Spinal cord (tissue), 10 donors: ENCODE measurements around the gene IL21R. TPM values are rescaled to one million over a fixed set of nuclear protein-coding genes. Genes with fewer than 3 reads are reported as not detected.
"Not testable (repeated sequence)": the region's sequence is repeated elsewhere in the genome, so short reads cannot be mapped to it uniquely, and the experiment has no call there.

Experiments used
- DNase-seq, 6 donors: peaks; one replicate each; pipeline versions ENCODE4 v3.0.0 to v3.0.0-alpha.2; 2013 to 2015; ENCODE audit warnings: low spot score in 6 of 6, low read depth in 4 of 6
- H3K27ac ChIP-seq: one replicate; pipeline ENCODE4 v1.5.1; 2013; ENCODE audit warnings: low read depth, low read length, control low read depth
- H3K27me3 ChIP-seq: one replicate; pipeline ENCODE4 v1.6.1; 2013; ENCODE audit warnings: low read length; ENCODE audit not compliant: control insufficient read depth, insufficient read depth
- H3K36me3 ChIP-seq: one replicate; pipeline ENCODE4 v1.6.1; 2013; ENCODE audit warnings: low read length; ENCODE audit not compliant: control insufficient read depth, insufficient read depth
- H3K4me1 ChIP-seq: one replicate; pipeline ENCODE4 v1.6.1; 2013; ENCODE audit warnings: low read length; ENCODE audit not compliant: control insufficient read depth, insufficient read depth
- H3K4me3 ChIP-seq: one replicate; pipeline ENCODE4 v1.5.1; 2013; ENCODE audit warnings: low read depth, low read length, control low read depth
- H3K9me3 ChIP-seq: one replicate; pipeline ENCODE4 v1.6.1; 2013; ENCODE audit warnings: low read length; ENCODE audit not compliant: control insufficient read depth, insufficient read depth
- WGBS: methylation state at CpG from one replicate; pipeline ENCODE4 v1.1.5; 2013; ENCODE audit warnings: missing lambda C conversion rate; ENCODE audit not compliant: insufficient coverage; 5-methylcytosine and 5-hydroxymethylcytosine counted together
- polyA plus RNA-seq, 2 donors: library from polyadenylated mRNA; unstranded; fragments of 120-200 nt; gene quantifications; one replicate each; pipeline ENCODE4 v1.2.1, GENCODE V29; 2013; ENCODE audit not compliant: insufficient read length in 2 of 2
- total RNA-seq, 2 donors: library from RNA; depleted of rRNA in 1 of 2; stranded (reverse); fragments of 120-200 nt in 1 of 2; fragments of >200 nt in 1 of 2; gene quantifications; one replicate each; pipeline versions ENCODE4 v1.2.3 to v1.2.4, GENCODE V29; 2013 to 2014
- donor health status: healthy.

Gene IL21R
- total and polyA plus RNA-seq, 4 donors = 0.06 to 0.93 (median 0.35) TPM

DNA sequence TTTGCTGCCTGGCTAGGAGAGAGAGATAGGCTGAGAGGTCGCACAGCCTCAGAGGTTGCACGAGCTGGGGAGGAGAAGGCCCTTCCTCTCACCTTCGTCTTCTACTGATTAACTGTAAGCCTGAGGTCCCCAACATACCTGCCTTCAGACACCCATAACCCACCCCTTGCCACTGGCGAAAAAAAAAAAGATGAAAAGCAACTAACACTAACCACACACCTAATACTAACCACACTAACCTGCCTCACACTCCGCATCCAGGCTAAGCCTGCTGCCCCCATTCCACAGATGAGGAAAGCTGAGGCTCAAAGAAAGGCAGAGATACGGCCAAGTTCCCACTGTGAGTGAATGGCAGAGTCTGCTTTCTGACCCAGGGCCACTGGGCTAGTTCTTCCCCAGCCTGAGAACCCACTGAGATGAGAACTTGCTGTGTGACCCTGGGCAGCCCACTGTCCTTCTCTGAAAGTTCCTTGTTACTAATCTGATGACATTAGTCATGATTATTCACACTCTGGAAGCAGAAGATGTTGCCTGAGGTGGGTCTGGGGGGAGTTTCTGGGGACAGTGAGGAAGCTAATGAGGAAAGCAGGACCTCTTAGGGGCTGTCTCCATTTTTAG, 4.6 kb downstream of the IL21R start:
- Histone ChIP-seq H3K27ac (no peak overlapping the region), H3K4me1 (peaks cover 20% of the 10 kb centered on the region), H3K36me3 (no peaks in the 10 kb centered on the region), H3K9me3 (peaks cover 2% of the 10 kb centered on the region), H3K4me3 (no peak overlapping the region), H3K27me3 (no peaks in the 10 kb centered on the region)
- WGBS = 83% methylated on average over 5 of the region's 6 CpGs
- no peak for DNase-seq

DNA sequence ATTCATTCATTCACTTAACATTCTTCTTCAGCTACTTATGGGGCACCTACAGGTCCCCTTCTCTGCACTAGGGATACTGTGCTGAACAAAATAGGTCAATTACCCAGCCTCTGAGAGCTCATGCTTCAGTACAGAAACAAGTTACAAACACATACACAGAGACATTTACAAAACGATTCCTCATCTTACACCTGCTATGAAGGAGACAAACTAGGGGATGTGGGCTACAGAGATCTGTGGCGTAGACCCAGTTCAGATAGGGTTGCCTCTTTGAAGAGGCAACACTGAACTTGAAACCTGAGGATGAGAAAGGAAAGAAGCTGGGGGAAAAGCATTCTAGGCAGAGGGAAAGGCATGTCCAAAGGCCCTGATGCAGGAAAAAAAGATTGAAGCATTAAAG, 5.2 kb downstream of the IL21R start:
- 100% methylated on average over 1 of the region's 2 CpGs for WGBS
- Histone ChIP-seq H3K4me3 (no peak overlapping the region), H3K27me3 (no peaks in the 10 kb centered on the region), H3K36me3 (no peaks in the 10 kb centered on the region), H3K4me1 (peaks cover 15% of the 10 kb centered on the region), H3K9me3 (peaks cover 2% of the 10 kb centered on the region), H3K27ac (no peak overlapping the region)
- DNase-seq = no peak

DNA sequence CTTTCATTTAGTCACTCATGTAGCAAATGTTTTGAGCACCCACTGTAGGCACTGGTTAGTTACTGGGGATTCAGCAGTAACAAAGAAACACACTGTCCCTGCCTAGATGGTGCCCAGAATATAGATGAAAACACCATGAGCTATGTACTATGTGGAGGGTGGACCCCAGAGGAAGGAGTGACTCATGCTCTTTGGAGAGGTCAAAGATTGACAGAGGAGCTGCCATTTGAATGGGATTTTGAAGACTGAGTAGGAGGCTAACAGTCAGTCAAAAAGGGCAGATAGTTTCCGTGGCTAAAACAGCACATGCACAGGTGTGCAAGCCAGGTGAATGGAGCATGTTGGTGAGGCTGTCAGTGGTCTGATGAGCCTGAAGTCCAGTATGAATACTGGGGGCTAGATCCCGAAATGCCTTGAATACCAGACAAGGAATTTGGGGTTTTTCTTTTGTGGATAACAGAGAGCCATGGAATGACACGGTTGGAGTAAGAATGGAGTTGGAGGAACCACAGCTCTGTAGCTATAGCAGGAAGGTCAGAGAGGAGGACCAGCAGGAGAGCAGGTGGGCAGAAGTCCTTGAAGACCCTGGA, 6.1 kb downstream of the IL21R start:
- no peaks in the 10 kb centered on the region for H3K36me3 ChIP-seq
- H3K4me1 ChIP-seq = peaks cover 7% of the 10 kb centered on the region
- no peak for DNase-seq
- no peak overlapping the region for H3K4me3 ChIP-seq
- peaks cover 2% of the 10 kb centered on the region for H3K9me3 ChIP-seq
- 78% methylated on average over 3 of the region's 3 CpGs for WGBS
- no peaks in the 10 kb centered on the region for H3K27me3 ChIP-seq
- no peak overlapping the region for H3K27ac ChIP-seq

DNA sequence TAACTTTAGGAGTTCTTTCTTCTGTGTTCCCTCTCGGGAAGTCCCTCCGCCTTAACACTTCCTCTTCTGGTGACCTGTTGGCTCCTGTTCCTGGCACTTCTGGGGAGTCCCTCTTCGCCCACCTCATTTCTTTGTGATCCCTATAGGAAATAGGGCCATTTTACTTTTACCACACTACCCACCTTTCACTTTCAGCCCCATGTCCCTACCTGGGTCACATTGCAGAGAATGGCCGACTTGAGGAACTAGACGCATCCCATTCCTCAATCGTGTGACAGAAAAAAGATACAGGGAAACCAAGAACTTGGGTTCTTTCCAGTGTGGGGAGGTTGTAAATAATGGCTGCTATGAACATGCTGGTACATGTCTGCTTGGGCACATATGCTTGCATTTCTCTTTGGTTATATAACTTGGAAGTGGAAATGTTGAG, 6.6 kb downstream of the IL21R start:
- Histone ChIP-seq H3K9me3 (peaks cover 2% of the 10 kb centered on the region), H3K36me3 (no peaks in the 10 kb centered on the region), H3K4me1 (peaks cover 7% of the 10 kb centered on the region), H3K27me3 (no peaks in the 10 kb centered on the region), H3K27ac (no peak overlapping the region), H3K4me3 (no peak overlapping the region)
- 87% methylated on average over 6 of the region's 6 CpGs for WGBS
- no peak for DNase-seq

DNA sequence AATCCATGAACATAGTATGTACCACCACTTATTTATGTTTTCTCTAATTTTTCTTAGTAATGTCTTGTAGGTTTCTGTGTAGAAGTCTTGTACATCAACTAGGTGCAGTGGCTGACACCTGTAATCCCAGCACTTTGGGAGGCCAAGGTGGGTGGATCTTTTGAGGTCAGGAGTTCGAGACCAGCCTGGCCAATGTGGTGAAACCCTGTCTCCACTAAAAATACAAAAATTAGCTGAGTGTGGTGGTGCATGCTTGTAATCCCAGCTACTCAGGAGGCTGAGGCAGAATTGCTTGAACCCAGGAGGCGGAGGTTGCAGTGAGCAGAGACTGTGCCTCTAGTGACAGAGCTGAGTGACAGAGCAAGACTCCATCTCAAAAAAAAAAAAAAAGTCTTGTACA, 8.0 kb downstream of the IL21R start:
- H3K4me3 ChIP-seq, H3K27me3 ChIP-seq, DNase-seq, H3K36me3 ChIP-seq, H3K27ac ChIP-seq, H3K9me3 ChIP-seq, H3K4me1 ChIP-seq: not testable (repeated sequence)
- no CpG with 5 or more reads among the region's 2 CpGs for WGBS

DNA sequence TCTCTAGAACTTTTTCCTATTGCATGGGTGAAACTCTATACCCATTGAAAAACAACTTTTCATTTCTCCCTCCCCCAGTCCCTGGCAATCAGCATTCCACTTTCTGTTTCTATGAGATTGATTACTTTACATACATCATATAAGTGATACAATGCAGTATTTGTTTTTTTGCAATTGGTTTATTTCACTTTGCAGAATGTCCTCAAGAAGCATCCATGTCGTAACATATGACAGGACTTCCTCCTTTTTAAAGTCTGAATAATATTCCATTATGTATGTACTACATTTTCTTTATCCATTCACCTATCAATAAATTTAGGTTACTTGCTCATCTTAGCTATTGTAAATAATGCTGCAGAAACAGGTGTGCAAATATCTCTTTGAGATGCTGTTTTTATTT, 8.8 kb downstream of the IL21R start:
- H3K27ac ChIP-seq = no peak overlapping the region
- no peak for DNase-seq
- WGBS = no CpG with 5 or more reads among the region's 1 CpG

DNA sequence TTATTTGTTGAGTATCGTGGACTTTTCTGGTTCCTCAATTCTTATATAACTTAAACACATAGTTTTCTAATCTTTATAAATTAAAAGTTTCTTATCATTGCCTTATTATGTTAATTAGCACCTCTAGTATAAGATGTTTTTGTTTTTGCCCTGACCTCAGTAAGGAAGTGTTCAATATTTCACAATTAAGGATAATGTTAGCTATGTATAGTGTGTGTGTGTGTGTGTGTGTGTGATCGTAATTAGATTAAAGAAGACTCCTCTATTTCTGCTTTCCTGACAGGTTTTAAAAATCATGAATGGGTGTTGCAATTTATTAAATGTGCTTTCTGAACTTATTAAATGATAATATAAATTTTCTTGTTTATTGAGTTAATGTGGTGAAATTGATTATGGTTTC, 12.0 kb downstream of the IL21R start:
- WGBS = no CpG with 5 or more reads among the region's 2 CpGs
- no peaks in the 10 kb centered on the region for H3K27me3 ChIP-seq
- H3K27ac ChIP-seq = no peak overlapping the region
- H3K36me3 ChIP-seq = no peaks in the 10 kb centered on the region
- peaks cover 2% of the 10 kb centered on the region for H3K9me3 ChIP-seq
- no peaks in the 10 kb centered on the region for H3K4me1 ChIP-seq
- DNase-seq = no peak
- no peak overlapping the region for H3K4me3 ChIP-seq

More for the DNA sequence above, 8.8 kb downstream of the IL21R start:
- H3K4me1 ChIP-seq = peaks cover 5% of the 10 kb centered on the region
- no peak overlapping the region for H3K4me3 ChIP-seq
- peaks cover 2% of the 10 kb centered on the region for H3K9me3 ChIP-seq
- no peaks in the 10 kb centered on the region for H3K27me3 ChIP-seq
- no peaks in the 10 kb centered on the region for H3K36me3 ChIP-seq

DNA sequence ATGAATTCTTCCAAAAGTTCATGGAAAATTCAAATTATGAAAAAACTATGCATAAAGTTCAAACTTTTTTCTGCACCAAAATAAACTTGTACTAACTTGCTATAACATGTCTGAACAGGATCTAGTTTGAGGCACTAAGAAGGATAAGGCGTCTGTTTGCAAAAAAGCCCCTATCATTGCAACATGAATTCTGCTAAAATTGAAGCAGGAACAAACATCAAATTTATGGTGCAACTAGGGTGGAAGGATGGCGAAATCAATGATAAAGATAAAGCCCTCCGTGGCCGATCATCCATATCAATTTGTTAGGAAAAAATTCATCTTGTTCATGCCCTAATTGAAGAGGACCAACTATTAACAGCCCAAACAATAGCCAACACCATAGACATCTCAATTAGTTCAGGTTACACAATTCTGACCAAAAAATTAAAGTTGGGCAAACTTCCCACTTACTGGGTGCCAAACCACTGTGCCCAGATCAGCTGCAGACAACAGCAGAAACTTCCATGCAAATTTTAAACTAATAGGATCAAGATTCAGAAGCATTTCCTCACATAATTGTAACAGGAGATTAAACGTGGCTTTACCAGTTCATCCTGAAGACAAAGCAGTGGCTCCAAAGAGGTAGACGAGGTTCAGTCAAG, 12.9 kb downstream of the IL21R start:
- Histone ChIP-seq H3K4me3 (no peak overlapping the region), H3K27me3 (no peaks in the 10 kb centered on the region), H3K4me1 (no peaks in the 10 kb centered on the region), H3K9me3 (no peaks in the 10 kb centered on the region), H3K27ac (no peak overlapping the region), H3K36me3 (no peaks in the 10 kb centered on the region)
- DNase-seq = no peak
- WGBS = 75% methylated on average over 5 of the region's 6 CpGs

DNA sequence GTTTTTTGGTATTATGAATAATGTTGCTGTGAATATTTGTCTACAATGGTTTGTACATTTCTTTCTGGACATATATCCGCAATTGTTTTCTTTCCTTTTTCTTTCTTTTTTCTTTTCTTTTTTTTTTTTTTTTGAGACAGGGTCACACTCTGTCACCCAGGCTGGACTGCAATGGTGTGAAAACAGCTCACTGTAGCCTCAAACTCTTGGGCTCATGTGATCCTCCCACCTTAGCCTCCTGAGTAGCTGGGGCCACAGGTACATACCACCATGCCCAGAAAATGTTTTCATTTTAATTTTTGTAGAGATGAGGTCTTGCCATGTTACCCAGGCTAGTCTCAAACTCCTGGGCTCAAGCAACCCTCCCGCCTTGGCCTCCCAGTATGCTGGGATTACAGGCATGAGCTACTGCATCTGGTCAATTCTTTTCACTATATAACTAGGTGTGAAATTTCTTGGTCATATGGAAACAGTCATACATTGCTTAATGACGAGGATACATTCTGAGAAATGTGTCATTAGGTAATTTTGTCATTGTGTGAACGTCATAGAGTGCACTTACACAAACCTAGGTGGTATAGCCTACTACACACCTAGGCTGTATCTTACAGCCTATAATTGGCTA, 15.2 kb downstream of the IL21R start:
- Histone ChIP-seq H3K36me3 (no peaks in the 10 kb centered on the region), H3K27ac (no peak overlapping the region), H3K27me3 (no peaks in the 10 kb centered on the region), H3K4me1 (no peaks in the 10 kb centered on the region), H3K4me3 (no peak overlapping the region), H3K9me3 (peaks cover 6% of the 10 kb centered on the region)
- no peak for DNase-seq
- WGBS = no CpG with 5 or more reads among the region's 4 CpGs
